HG02938 (cell line): ENCODE data around the gene ANO3.

Experiments used
- ATAC-seq: cut with Tn5 transposase; IDR thresholded peaks from one replicate; pipeline ENCODE4 v1.9.1; 2021; ENCODE audit warnings: mild to moderate bottlenecking, moderate library complexity; ENCODE audit not compliant: unreplicated experiment

The ANO3 gene

DNA sequence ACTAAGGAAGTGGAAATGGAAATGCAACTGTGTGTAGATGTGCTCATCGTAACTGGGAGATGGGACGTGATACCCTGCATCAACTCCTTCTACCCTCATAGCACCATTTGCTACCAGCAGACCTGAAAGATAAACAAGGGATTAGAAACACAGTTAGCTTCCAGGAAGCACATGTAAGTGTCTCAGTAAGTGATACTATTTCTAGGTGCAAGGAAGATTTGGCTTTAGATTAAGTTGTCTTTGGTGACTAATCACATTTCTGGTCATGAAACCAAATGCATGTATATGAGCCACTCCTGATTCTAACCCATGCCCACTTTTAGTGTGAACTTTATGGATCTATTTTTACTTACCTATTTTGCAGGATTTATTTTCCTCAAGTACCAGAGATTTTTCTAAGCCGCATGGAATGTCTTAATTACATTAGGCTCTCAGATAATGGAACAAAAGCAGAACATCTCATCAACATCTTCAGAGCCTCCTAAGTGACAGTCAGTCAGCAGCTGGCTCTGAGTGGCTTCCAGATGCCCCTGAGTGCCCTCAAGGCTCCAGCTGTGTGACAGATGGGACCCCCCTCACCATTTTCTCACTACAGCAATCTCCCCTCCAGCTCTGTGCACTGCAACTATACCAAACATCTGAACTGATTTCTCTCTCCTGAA is 368.8 kb downstream of the ANO3 start:
- no peak for ATAC-seq

DNA sequence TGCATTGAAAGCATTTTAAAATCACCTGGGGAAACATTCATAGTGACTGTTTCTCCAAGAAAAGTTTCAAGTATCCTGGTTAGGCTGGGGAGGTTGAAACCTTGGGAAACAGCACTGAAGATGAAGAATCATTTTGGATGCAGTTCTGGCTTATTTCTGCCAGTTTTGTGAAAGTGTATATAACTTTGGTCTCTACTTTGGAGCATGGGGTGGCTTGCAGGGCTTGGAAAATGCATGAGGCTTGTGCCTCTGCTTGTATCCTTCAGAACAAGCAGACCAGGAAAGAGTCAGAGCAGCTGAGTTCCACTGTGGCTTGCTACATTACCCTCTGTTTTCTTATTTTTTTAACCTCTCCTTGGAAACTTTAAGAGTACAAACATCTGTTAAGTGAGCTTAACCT is 370.5 kb downstream of the ANO3 start:
- no peak for ATAC-seq

DNA sequence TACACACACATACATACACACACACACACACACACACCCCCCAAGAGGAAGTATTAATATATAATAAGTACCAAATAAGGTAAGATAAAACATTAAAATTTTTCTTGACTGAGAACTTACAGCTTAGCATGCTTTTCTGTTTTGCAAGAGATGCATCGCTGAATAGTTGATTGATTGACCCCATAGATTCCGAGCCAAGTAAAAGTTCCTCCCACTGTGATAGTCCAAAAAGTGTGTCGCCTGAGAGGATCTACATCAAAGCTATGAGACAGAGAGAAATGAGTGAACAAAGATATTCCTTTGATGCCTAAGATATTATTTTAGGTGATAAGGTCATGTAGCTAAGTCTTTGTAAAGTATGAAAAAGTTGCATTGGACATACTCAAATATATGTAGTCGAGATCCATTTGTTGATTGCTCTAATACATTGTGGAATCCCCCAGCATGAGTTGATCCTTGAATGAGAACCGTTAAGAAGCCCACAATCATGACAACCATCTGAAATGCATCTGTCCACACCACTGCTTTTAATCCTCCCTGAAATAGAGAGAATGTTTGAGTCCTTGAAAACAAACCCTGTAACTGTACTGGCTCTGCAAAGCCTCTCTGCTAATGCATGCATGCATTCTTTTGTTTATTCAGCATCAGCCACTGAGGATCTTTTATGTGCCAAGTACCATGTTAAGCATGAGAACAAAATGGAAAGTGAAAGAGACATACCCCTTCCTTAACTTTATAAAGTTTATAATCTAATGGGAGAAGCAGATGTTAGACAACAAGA is 371.7 kb downstream of the ANO3 start:
- ATAC-seq: no peak

DNA sequence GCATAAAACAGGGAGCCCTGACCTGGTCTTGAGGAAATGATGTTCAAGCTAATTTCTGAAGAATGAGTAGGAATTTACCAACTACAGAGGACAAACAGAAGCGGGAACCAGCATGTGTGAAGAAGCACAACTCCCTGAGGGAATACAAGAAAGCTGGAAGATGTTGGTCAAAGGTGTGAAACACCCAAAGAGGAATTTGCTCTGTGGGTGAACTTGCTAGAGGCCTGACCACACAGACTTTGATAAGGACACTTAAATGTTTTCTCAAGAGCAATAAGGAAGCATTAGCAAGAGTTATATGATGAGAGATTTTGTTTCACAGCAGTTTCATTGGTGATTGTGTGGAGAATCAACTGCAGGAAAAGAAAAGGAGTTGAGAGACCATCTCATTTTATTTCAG is 372.3 kb downstream of the ANO3 start:
- no peak for ATAC-seq

DNA sequence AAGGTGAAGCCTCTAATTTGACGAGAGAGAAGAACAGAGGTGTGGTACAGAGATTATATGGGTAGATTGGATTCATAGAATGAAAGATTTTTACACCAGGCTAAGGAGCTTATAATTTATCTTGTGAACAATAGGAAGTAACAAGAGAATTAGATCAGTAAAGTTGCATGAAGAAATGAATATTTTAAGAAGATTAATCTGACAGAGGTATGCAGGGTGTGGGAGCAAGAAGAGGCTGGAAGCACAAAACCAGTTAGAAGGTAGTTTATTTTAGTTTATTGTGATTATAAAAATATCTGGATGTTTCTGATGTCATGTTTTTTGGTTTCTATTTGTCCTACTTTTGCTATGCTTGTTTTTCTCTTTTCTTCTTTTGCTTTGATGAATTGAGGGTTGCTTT is 374.3 kb downstream of the ANO3 start:
- no peak for ATAC-seq

DNA sequence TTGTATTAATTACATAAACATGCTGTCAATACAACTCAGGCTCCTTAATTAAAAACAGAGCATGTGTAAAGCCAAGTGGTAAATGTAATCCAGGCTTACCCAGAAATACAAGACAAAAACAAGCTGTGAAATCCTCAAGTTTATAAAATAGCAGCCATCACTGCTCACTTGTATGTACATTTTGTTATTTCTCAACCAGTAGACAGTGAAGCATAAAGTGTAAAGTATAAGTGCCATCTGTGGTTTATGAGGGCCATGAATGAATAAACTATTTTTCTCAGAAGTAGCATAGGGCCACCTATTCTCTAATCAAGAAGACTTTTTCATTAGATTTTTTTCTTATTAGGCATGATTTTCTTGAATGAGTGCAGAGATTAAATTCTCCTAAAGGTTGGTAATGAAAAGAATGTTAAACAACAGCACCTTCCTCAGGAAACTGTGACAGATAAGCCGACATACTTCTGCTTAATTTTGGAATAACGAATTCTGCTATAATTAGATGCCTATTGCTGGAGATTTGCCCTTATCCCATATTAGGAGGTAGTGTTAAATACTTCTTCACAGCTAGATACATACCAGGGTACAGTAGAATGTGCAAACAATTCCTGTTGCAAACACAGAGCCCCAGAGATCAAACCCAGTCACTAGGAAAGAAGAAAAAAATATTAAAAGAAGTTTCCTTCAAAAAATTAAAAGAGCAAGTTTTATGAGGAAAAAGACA is 377.0 kb downstream of the ANO3 start:
- no peak for ATAC-seq

DNA sequence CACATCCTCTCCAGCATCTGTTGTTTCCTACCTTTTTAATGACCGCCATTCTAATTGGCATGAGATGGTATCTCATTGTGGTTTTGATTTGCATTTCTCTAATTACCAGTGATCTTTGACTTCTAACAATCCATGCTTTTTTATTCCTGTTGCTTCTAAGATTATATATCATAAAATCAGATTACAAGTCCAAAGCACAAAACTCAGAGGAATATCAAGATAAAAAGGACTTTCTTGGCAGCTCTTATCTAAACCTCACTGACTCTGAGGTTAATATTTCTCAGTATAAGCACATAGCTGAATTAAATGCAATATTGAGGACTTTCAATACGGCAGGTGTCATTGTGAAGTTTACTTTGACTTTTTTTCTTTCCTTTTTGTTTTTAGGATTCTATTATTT is 378.6 kb downstream of the ANO3 start:
- ATAC-seq: no peak

DNA sequence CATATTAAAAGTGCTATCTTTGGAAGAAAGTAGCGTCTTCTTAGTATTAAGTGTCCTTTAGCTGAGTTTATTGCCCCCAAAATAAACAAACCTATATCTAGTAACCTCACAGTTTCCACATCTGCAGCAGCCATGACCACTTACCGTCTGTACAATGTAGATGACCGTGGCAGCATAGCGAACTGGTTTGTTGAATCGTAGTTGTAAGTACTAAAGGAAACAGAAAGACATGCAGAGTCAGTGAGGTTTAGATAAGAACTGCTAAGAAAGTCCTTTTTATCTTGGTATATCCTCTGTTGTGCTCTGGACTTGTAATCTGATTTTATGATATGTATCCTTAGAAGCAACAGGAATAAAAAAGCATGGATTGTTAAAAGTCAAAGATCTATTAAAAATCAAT is 380.6 kb downstream of the ANO3 start:
- no peak for ATAC-seq
